GM11168 (cell line): ENCODE results near the gene ATP9B.

Experiments used
- in situ Hi-C: fragments of 300-500 bp; cut with MboI; formaldehyde crosslinking; loops from one replicate; pipeline ENCODE4 v1.12.0; 2022; ENCODE audit warnings: low sequenced_read_pairs; ENCODE audit not compliant: unreplicated experiment

The ATP9B gene

DNA sequence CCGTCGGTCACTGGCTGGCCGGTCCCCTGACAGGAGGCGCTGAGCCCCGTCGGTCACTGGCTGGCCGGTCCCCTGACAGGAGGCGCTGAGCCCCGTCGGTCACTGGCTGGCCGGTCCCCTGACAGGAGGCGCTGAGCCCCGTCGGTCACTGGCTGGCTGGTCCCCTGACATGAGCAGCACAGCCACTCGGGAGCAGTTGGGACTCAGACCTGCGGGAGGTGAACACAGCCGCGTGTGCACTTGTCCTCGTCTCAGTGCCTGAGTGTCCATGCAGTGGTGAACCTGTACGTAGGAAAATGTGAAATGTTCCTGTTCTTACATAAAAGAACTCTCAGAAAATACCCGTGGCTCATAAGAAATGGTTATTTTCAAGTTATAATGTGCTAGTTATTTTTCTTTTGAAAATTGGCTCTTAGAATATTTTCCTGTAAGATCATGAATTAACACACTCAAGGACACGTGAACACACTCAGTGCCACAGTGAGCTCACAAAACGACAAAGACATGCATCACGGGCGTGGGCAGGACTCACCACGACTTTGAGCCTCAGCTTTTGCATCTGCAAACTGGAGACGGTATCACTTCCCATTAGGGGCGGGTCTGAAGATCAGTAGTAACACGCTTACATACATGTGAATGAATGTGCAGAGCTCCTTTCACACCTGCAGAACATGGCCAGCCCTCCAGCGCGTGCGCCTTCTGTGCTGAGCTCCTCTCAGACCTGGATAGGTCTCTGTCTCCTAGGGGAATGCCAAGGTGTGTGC is 305.4 kb downstream of the ATP9B start:
- in situ Hi-C loops = loop anchor here (10.0 to 25.0 kb wide), 2 partner anchors 160 to 263 kb away; no protein-coding TSS in a partner anchor

DNA sequence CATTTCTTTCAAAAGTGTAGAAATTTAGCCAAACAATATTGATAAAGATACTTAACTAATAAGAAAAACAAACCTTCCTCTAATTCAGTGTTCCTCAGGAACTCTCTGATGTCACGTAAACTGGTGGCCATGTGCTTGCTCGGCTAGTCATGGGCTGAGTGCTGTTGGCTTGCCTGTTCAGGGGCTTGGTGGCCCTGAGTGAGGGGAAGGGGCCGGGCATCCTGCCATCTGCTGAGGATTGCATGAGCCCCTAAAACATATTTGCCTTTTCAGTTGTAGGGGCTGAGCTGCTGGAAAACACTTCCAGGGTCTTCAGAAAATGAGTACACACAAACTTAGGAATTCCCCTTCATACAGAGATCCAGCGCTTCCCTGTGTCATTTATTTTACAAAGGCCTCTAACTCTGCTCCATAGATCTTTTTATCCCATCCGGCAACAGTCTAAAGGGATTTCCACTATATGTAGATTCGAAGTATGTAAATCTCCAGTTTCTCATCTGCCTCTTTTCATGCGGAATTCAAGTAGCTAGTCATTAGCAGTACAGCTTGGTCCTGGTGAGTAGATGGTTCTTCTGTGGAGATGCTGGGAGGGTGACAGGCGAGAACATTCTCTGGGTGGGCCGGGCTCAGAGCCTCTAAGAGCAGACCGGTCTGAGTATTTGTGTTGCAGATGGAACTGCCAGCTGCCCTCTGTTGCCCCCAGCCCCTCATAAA is 306.4 kb downstream of the ATP9B start:
- in situ Hi-C loops = loop anchor here (10.0 to 25.0 kb wide), 2 partner anchors 159 to 262 kb away; no protein-coding TSS in a partner anchor

DNA sequence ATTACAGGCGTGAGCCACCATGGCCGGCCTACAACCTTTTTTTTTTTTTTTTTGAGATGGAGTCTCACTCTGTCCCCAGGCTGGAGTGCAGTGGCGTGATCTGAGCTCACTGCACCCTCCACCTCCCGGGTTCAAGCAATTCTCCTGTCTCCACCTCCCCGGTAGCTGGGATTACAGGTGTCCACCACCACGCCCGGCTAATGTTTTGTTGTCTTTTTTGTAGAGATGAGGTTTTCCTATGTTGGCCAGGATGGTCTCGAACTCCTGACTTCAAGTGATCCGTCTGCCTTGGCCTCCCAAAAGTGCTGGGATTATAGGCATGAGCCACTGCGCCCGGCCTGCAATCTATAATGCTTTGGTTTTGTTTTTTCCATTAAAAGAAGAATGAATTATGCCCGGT is 307.5 kb downstream of the ATP9B start:
- in situ Hi-C loops = loop anchor here (10.0 to 25.0 kb wide), 2 partner anchors 158 to 261 kb away; no protein-coding TSS in a partner anchor

DNA sequence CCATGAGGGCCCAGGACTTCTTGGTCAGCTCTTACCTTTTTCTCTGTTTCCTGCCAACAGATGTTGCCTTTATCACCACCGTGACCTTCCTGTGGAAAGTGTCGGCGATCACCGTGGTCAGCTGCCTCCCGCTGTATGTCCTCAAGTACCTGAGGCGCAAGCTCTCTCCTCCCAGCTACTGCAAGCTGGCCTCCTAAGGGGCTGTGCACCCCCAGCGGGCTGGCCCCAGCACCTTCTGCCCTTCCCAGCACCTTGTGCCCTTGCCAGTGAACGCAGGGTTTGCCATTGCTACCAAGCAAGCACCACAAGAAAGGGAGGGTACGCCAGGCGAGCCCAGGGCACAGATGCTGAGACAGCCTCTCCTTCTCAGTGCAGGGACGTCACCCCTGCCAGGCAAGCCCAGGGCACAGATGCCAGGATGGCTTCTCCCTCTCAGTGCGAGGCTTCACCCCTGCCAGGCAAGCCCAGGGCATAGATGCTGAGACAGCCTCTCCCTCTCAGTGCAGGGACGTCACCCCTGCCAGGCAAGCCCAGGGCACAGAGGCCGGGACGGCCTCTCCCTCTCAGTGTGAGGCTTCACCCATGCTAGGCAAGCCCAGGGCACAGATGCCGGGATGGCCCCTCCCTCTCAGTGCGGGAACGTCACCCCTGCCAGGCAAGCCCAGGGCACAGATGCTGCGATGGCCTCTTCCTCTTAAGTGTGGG is 308.1 kb downstream of the ATP9B start:
- in situ Hi-C loops = loop anchor here (10.0 to 25.0 kb wide), 2 partner anchors 157 to 260 kb away; no protein-coding TSS in a partner anchor

DNA sequence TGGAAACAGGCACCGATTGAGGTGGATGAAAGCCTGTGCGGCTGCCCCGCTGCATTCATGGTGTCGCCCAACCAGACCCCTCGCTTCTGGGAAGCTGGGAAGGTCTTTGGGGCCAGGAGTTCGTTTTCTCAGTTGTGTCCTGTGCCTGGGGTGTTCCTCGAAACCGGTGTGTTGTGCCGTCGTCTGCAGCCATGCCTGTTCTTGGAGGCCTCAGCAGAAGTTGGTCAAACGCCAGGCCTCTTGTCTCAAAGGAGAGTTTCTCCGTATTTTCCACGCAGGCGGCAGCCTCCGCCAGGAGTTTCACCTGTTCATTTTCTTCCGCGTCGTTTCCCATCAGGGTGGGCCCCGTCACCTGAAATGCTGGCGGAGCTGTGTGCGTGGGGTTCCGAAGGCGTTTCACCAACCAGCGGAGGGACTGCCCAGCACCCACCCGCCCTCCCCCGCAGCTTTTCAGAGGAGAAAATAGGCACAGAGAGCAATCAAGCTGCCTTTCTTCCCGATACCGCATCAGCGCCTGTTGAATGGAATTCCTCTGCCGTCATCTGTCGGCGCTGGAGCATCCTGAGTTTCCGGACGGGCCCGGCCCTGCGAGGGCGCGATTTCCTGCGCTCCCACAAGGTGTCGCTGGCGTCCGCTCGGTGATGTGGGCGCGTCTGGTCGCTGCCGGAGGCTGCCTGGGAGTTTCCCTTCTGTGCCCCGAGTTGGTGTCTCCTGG is 309.5 kb downstream of the ATP9B start:
- in situ Hi-C loops = loop anchor here (10.0 to 25.0 kb wide), 2 partner anchors 156 to 259 kb away; no protein-coding TSS in a partner anchor

DNA sequence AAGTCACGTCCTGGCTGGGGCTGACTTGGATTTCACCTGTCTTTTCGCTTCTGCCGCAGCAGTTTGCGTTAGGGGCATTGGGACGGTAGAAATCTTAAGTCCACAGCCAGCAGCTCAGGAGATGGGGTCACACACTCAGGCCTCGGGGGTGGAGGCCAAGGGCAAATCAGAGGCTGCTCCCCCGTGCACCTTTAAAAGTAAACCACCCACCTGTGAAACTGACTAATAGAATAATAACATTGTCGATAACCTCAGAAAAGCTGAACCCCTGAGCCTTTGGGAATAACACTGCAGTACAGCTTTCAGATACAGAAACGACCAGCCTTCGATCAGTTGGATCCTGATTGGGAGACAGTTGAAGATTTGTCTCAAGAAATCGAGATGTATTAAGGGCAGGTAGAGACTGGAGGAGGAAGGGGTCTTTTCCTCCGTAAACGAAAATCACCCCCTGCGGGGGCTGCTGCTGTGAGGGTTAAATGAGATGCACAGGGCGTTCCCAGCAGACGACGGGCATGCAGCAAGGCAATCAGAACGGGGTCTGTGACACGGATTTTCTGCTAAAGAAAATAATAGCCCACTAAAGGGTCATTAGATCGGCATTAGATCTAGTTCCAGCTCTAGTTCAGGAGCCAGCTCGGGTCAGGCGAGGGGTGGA is 310.2 kb downstream of the ATP9B start:
- in situ Hi-C loops = loop anchor here (10.0 to 25.0 kb wide), 2 partner anchors 155 to 258 kb away; no protein-coding TSS in a partner anchor

DNA sequence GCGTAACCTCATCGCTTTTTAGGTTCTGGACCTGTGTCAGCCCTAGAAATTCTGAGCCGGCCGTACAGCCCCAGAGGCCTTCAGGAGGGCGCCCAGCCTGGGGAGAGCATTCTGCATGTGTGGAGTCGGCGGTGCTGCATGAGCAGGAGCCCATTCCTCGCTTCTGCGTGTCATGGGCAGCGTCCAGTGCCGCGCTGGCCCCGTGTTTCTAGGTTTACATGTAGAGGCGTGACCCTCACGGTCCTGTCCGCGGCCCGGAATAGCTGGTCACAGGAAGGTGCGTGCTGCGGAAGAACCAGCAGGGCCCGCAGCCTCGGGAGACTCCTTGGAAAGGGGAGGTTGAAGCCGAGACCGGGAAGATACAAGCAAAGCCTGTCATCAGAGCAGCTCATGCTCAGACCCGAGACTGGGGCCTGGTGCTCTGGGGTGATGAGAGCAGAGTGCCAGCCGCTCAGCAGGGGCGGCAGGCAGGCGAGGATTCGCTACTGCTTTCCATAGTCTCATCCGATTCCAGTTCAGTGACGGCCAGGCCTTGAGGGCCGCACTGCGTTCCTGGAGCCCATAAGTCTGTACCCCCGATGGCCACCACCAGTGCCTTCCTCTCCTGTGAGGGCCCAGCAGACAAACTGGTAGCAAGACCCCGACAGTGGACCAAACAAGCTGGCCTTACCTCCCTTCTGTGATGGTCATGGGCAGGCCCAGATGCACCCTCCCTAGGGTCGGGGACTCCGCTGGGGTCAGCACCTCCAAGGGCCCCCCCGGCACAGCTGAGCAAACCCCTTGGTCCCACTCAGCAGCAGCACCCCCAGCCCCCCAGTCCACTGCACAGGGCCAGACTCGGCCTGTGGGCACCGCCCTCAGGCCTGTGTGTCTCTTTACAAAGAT is 311.0 kb downstream of the ATP9B start:
- in situ Hi-C loops = loop anchor here (10.0 to 25.0 kb wide), 2 partner anchors 155 to 257 kb away; no protein-coding TSS in a partner anchor

DNA sequence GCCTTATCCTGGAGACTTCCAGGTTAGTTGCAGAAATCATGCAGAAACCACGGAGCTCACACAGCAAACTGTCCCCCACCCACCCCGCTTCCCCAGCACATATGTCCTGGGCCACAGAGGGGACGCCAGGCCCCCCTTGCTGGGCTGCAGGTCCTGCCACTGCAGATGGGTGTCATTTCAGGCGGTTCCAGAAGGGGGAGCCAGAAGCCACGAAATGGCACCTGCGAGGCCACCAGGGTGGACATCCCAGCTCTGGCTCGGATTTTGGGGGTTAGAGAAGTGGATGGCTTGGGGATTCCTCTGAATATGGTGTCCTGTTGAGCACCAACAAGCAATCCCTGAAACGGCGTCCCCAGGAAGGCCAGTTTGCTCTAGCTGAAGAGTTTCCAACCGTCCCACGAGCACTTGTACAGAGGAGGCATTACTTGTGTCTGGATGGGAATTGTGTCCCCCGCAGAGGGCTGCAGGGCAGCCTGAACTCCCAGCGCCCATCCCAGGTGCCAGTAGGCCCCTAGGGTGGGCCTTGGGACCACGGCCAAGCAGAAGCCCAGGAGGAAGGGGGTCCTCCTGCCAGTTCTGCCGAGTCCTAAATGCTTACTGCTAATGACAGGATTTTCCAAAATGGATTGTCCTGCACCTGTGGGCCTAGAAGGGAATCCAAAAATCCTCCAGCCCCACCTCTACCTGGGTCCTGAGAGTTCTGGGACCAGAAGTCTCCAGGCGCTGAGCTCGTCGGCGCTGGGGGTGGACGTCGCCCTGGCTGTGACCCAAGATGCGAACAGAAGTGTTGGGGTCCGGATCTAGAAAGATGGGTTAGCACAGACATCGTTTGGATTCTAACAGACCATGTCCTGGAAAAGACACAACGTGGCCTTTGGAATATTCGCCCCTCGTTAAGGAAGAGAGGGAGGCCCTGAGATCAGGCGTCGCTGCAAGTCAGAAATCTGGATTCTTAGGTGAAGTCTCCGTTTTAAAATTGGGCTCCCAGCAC is 311.9 kb downstream of the ATP9B start:
- in situ Hi-C loops = loop anchor here (25.0 kb wide), 1 partner anchor 256 kb away; no protein-coding TSS in a partner anchor

DNA sequence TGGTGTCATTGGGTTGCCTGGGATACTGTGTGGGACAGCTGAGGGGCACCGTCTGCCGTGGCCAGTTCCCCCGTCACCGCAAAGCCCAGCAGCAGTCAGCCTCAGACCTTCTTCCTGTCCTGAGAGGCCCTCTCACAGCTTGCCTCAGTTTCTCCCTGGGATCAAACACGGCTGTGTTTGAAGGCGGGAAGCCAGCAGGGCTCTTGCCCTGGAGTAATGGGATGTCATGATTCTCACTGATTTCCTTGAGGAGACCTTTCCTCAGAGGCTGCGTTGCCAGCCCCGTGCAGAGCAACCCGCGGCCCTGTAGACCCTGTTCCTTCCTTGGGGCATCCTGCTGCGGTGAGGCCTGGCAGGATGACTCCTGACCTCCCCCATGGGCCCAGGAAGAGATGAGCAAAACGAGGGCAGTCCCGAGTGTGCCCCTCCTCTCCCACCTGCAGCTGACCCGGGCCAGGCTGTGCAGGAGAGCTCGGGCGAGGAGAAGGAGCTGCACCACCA is 312.7 kb downstream of the ATP9B start:
- in situ Hi-C loops = loop anchor here (25.0 kb wide), 1 partner anchor 255 kb away; no protein-coding TSS in a partner anchor

DNA sequence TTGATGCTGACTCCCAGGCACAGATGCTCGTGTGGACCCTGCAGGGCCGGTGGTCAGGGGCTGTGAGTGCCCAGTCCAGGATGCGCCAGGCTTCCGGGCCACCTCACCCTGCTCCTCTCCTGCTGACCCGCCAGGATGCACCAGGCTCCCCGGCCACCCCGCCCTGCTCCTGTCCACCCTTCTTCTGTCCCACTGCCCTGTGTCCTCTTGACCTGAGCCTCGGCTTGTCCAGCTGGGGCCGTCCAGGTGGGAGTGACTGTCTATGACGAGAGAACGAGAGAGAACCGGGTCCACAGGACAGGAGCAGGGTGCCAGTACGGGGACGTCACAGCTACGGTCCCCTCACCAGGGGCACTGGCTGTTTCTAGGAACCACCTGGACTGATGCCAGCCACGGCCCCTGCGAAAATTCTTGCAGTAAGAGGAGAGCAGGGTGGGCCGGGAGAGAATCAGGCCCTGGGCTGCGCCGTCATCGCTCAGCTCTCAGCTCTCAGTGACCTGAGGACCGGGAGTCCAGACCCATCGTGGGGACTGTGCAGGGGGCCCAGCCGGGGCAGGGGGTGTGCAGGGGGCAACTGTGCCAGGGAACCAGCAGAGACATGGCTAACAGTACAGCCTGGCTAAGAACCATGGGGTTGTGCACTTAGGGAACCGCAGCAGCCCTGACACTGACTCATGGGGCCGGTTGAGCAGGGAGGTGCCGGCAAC is 313.6 kb downstream of the ATP9B start:
- in situ Hi-C loops = loop anchor here (25.0 kb wide), 1 partner anchor 254 kb away; no protein-coding TSS in a partner anchor

DNA sequence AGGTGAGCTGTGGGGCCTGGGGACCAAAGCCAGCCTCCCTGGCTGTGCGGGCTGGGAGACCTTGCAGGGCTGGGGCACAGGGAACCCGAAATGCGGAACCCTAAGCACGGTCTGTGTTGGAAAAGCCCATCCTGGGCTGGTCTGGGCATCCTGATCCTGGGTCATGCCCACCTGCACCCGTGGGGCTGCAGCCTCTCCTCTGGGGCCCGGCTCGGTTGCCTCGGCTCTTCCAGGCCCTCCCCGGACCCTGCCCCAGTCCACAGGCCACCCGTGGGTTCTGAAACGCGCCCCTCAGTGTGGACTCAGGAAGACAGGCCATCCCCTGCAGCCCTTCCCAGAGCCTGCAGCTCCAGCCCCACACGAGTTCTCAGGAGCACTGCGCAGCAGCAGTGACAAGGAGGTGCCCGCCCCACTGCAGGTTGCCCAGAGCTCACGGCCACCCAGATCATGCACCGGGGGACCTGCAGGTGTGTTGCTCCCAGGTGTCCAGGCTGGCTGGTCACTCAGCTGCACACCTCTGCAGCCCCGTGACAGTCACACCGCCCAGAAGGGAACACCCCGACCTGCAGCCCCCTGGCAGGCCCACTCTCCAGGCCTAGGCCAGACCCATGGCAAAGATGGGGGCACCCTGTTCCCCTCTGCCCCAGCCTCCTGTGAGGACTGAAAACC is 314.3 kb downstream of the ATP9B start:
- in situ Hi-C loops = loop anchor here (25.0 kb wide), 1 partner anchor 254 kb away; no protein-coding TSS in a partner anchor

DNA sequence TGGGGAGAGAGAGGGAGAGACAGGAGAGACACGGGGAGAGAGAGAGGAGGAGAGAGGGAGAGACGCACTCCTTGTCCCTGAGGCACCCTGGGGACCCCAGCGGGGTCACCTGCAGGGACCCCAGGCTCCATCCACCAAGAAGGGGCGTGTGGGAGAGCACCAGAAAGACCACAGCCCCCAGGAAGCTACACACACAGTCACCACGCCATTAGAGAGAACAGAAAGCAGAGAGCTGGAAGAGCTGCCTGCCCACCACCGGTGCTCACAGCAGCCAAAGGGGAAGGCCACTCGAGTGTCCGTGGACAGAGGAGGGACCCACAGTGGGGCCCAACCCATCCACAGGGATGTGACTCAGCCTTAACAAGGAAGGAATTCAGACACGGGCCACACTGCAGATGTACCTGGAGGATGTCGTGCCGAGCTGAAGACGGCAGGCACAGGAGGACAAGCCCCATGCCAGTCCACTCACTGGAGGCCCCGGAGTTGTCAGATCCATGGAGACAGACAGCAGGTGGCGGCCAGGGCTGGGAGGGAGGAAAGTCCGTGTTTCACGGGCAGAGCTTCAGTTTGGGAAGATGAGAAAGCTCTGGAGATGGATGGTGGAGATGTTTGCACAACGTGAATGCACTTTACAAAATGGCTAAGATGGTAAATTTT is 315.1 kb downstream of the ATP9B start:
- in situ Hi-C loops = loop anchor here (25.0 kb wide), 1 partner anchor 253 kb away; no protein-coding TSS in a partner anchor

DNA sequence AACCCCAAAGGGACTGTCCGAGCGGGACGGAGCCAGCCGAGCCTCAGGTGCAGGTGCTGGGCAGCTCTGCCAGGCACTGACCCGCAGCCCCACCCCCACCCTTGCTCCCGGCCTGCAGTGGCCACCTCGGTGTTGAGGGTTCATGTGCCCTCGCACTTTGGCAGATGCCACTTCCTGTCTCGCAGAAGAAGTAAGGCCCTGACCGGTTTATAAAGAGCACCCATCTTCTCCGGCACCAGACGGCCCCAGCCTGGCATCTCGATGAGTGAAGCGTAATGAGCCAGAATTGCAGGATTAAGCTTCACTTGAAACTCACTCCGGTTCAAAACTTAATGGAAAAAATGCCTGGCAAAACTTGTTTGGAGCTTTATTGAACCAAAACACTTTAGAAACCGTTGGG is 315.6 kb downstream of the ATP9B start:
- in situ Hi-C loops = loop anchor here (25.0 kb wide), 1 partner anchor 252 kb away; no protein-coding TSS in a partner anchor

DNA sequence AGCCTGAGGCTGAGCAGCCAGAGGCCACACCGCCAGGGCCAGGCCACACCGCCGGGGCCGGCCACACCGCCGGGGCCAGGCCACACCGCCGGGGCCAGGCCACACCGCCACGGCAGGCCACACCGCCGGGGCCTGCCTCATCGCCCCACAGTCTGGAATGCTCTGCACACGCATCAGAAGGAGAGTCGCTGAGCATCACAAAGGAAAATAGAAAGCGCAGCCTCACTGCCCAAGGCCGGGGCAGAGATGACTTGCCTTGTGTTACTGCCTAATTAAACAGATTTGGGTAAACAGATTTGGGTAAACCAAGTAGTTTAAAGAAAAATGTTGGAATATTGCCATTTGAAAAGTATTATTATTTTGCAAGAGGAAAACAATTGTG is 316.1 kb downstream of the ATP9B start:
- in situ Hi-C loops = loop anchor here (25.0 kb wide), 1 partner anchor 252 kb away; no protein-coding TSS in a partner anchor
